Neural progenitor cell (in vitro differentiated cells): Measurements from ENCODE around the gene EEF2K. TPM values are rescaled to one million over a fixed set of nuclear protein-coding genes. Genes with fewer than 3 reads are reported as not detected.

Experiments
- DNase-seq: peaks from one replicate; pipeline ENCODE4 v3.0.0-alpha.2; 2016; ENCODE audit warnings: low spot score
- H2AFZ ChIP-seq: fragments of 200-600 bp; sonication (generic); replicated peaks from 2 replicates; pipeline ENCODE4 v1.6.1; 2016; ENCODE audit warnings: antibody characterized with exemption
- H3F3A ChIP-seq: fragments of 200-600 bp; sonication (generic); 2 replicates; pipeline ENCODE4 v1.6.1; 2016; ENCODE audit warnings: antibody characterized with exemption, low read depth
- H3K27ac ChIP-seq: fragments of 200-600 bp; sonication (generic); 2 replicates; pipeline ENCODE4 v1.5.1; 2016; ENCODE audit warnings: mild to moderate bottlenecking
- H3K27me3 ChIP-seq: fragments of 200-600 bp; sonication (generic); 2 replicates; pipeline ENCODE4 v1.6.1; 2016; ENCODE audit warnings: mild to moderate bottlenecking, moderate library complexity
- H3K36me3 ChIP-seq: fragments of 200-600 bp; sonication (generic); 2 replicates; pipeline ENCODE4 v1.5.1; 2016
- H3K4me1 ChIP-seq: fragments of 200-600 bp; sonication (generic); 2 replicates; pipeline ENCODE4 v1.6.1; 2016; ENCODE audit warnings: mixed run types
- H3K4me2 ChIP-seq: fragments of 200-600 bp; sonication (generic); 2 replicates; pipeline ENCODE4 v1.6.1; 2016
- H3K4me3 ChIP-seq: fragments of 200-600 bp; sonication (generic); 2 replicates; pipeline ENCODE4 v1.5.1; 2016
- H3K79me2 ChIP-seq: fragments of 200-600 bp; sonication (generic); 2 replicates; pipeline ENCODE4 v1.6.1; 2016; ENCODE audit warnings: low read depth
- H3K9ac ChIP-seq: fragments of 200-600 bp; sonication (generic); 2 replicates; pipeline ENCODE4 v1.6.1; 2016
- H3K9me3 ChIP-seq: fragments of 200-600 bp; sonication (generic); 2 replicates; pipeline ENCODE4 v1.5.1; 2016; ENCODE audit warnings: low read depth
- H4K20me1 ChIP-seq: fragments of 200-600 bp; sonication (generic); 2 replicates; pipeline ENCODE4 v1.6.1; 2016; ENCODE audit warnings: low read depth
- H3K27ac Mint-ChIP-seq: 3 replicates; pipeline ENCODE4 v1.8.0; 2021; ENCODE audit warnings: mixed read lengths
- H3K27me3 Mint-ChIP-seq: 2 replicates; pipeline ENCODE4 v1.8.0; 2022; ENCODE audit warnings: low read depth, mild to moderate bottlenecking, inconsistent platforms, moderate library complexity, mixed read lengths; ENCODE audit not compliant: insufficient read depth
- H3K36me3 Mint-ChIP-seq: 3 replicates; pipeline ENCODE4 v1.8.0; 2021; ENCODE audit warnings: mixed read lengths
- H3K4me1 Mint-ChIP-seq: 3 replicates; pipeline ENCODE4 v1.8.0; 2021; ENCODE audit warnings: mixed read lengths
- H3K4me3 Mint-ChIP-seq: 3 replicates; pipeline ENCODE4 v1.8.0; 2021; ENCODE audit warnings: mild to moderate bottlenecking, moderate library complexity, mixed read lengths
- H3K9me3 Mint-ChIP-seq: 3 replicates; pipeline ENCODE4 v1.8.0; 2020; ENCODE audit warnings: mixed read lengths
- EZH2 ChIP-seq: fragments of 200-600 bp; sonication (generic); IDR thresholded peaks from 2 replicates; pipeline ENCODE4 v1.6.1; 2017; ENCODE audit warnings: antibody characterized with exemption, mild to moderate bottlenecking, moderate library complexity
- EZH2phosphoT487 ChIP-seq: fragments of 200-600 bp; sonication (generic); IDR thresholded peaks from 2 replicates; pipeline ENCODE4 v1.6.1; 2017; ENCODE audit warnings: antibody characterized with exemption
- total RNA-seq: library from RNA; depleted of rRNA; stranded (reverse); fragments of >200 nt; gene quantifications from 2 replicates; pipeline ENCODE4 v1.2.3, GENCODE V29; 2015; ENCODE audit warnings: low replicate concordance
- TF ChIP-seq, protein P1 (sequence below): fragments of 200-600 bp; sonication (generic); IDR thresholded peaks from 2 replicates; pipeline ENCODE4 v1.5.1; 2017; ENCODE audit warnings: antibody characterized with exemption, mild to moderate bottlenecking

The EEF2K gene
- total RNA-seq, 1 donor from 2014 or later, result 9.0 TPM

DNA sequence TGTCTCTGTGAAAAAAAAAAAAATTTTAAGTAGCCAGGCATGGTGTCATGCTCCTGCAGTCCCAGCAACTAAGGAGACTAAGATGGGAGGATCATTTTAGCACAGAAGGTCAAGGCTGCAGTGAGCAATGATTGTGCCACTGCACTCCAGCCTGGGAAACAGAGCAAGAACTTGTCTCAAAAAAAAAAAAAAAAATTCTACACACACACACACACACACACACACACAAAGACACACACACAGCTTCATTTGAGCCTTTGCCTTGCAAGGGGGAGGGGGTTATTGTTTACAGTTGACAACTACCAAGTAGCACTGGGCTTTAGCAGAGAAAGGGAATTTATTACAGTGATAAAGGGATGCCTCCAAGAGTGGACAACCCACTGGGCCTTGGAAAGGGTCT, 86.2 kb downstream of the EEF2K start:
- H3K27me3 ChIP-seq, result no peaks in the 10 kb centered on the region
- H3K4me2 ChIP-seq, result no peak overlapping the region
- DNase-seq, result no peak
- no peaks in the 10 kb centered on the region for H3K4me1 ChIP-seq
- no peaks in the 10 kb centered on the region for H3K36me3 ChIP-seq
- TF ChIP-seq EZH2phosphoT487 (no peak), EZH2 (no peak)
- TF ChIP-seq, protein P1, sequence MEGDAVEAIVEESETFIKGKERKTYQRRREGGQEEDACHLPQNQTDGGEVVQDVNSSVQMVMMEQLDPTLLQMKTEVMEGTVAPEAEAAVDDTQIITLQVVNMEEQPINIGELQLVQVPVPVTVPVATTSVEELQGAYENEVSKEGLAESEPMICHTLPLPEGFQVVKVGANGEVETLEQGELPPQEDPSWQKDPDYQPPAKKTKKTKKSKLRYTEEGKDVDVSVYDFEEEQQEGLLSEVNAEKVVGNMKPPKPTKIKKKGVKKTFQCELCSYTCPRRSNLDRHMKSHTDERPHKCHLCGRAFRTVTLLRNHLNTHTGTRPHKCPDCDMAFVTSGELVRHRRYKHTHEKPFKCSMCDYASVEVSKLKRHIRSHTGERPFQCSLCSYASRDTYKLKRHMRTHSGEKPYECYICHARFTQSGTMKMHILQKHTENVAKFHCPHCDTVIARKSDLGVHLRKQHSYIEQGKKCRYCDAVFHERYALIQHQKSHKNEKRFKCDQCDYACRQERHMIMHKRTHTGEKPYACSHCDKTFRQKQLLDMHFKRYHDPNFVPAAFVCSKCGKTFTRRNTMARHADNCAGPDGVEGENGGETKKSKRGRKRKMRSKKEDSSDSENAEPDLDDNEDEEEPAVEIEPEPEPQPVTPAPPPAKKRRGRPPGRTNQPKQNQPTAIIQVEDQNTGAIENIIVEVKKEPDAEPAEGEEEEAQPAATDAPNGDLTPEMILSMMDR, result no peak
- no peak overlapping the region for H3K4me3 Mint-ChIP-seq
- no peaks in the 10 kb centered on the region for H3K79me2 ChIP-seq
- H3K9me3 ChIP-seq, result no peaks in the 10 kb centered on the region
- no peak overlapping the region for H3K27ac ChIP-seq
- no peak overlapping the region for H3K4me3 ChIP-seq
- H2AFZ ChIP-seq, result no peak overlapping the region
- no peaks in the 10 kb centered on the region for H4K20me1 ChIP-seq
- H3K4me1 Mint-ChIP-seq, result peaks cover 11% of the 10 kb centered on the region
- peaks cover 2% of the 10 kb centered on the region for H3K36me3 Mint-ChIP-seq
- no peak overlapping the region for H3K27ac Mint-ChIP-seq
- peaks cover under 1% of the 10 kb centered on the region for H3F3A ChIP-seq
- H3K27me3 Mint-ChIP-seq, result peaks cover 13% of the 10 kb centered on the region
- H3K9ac ChIP-seq, result no peak overlapping the region
- peaks cover 4% of the 10 kb centered on the region for H3K9me3 Mint-ChIP-seq

DNA sequence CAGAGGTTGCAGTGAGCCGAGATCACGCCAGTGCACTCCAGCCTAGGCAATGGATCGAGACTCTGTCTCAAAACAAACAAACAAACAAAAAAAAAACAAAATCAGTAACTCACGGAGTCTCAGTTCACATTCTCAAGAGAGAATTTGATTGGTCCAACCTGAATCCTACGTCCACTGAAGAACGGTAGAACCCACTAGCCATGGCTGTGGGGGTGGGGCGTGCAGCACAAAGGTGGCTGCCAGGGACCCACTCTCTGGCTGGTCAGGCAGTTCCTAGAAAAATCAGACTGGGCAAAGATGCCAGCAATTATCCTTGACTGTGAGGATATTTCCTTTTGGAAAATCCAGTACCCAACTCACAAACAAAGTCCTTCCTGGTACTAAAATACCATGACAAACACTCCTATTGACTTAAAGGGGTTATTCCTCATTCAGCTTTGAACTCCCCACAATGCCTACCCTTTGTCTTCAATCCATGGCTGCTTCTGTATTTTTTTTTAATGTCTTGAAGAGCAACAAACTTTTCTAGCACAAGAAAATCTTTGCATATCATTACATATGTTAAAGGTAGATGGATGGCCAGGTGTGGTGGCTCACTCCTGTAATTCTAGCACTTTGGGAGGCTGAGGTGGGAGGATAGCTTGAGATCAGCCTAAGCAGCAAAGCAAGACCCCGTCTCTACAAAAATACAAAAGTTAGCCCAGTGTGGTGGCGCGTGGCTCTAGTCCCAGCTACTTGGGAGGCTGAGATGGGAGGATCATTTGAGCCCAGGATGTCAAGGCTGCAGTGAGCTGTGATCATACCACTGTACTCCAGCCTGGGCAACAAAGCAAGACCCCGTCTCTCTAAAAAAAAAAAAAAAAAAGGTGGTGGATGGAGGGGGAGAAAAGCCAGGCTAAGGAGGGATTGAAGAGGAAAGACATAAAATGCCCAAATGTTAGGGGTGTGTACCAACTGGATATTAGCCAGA, 87.3 kb downstream of the EEF2K start:
- Histone ChIP-seq H3K36me3 (no peaks in the 10 kb centered on the region), H3K9ac (no peak overlapping the region), H3K79me2 (peaks cover 9% of the 10 kb centered on the region), H2AFZ (no peak overlapping the region), H3K4me1 (no peaks in the 10 kb centered on the region), H3K27ac (no peak overlapping the region), H3K27me3 (no peaks in the 10 kb centered on the region), H3K4me2 (no peak overlapping the region), H3F3A (peaks cover 12% of the 10 kb centered on the region), H3K9me3 (no peaks in the 10 kb centered on the region), H4K20me1 (peaks cover 7% of the 10 kb centered on the region), H3K4me3 (no peak overlapping the region)
- Mint-ChIP-seq H3K9me3 (peaks cover 9% of the 10 kb centered on the region), H3K36me3 (peaks cover 6% of the 10 kb centered on the region), H3K27me3 (peaks cover 19% of the 10 kb centered on the region), H3K27ac (no peak overlapping the region), H3K4me3 (no peak overlapping the region), H3K4me1 (peaks cover 16% of the 10 kb centered on the region)
- TF ChIP-seq EZH2 (no peak), EZH2phosphoT487 (no peak)
- TF ChIP-seq, protein P1, result no peak
- DNase-seq, result no peak

DNA sequence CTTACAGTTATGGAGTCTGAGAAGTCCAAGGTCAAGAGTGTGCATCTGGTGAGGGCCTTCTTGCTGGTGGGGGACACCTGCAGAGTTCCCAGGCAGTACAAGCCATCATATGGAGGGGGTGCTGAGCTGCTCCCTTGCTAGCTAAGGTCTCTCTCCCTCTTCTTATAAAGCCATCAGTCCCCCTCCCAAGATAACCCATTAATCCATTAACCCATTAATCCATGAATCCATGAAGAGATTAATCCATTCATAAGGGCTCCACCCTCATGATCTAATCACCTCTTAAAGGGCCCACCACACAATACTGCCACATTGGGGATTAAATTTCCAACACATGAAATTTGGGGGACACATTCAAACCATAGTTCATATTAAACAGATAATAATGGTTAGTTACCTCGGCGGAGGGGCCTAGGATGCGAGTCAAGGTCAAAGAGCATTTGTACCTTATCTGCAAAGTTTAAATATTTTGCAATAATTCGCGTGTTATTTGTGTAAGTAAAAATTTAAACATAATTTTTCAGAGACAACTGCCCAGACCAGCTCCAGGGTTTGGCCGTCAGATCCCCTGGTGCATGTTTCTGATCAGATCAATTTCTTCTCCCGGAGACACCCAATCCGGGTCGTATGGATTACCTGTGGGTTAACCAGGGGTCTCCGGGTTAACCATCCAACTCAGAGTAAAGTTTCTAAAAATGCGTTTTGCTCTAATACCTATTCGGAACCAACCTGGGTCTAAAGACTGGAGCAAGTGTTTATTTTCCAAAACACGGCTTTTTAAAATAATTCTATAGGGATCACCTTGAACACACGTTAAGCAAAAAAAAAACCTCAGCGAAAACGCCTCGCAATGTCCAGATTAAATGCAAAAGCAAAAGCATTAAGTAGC, 90.4 kb downstream of the EEF2K start:
- peak; percentile 11 for DNase-seq
- H3K9me3 ChIP-seq, result no peaks in the 10 kb centered on the region

More for the DNA sequence above, 90.4 kb downstream of the EEF2K start:
- Histone ChIP-seq H3K4me3 (peak overlapping the region; percentile 75), H3K79me2 (peaks cover 39% of the 10 kb centered on the region), H2AFZ (peak overlapping the region; percentile 87), H4K20me1 (peaks cover 37% of the 10 kb centered on the region), H3K27me3 (no peaks in the 10 kb centered on the region), H3K36me3 (no peaks in the 10 kb centered on the region), H3K27ac (no peak overlapping the region), H3K4me2 (peak overlapping the region; percentile 79), H3F3A (peaks cover 17% of the 10 kb centered on the region), H3K4me1 (peaks cover 5% of the 10 kb centered on the region), H3K9ac (no peak overlapping the region)
- Mint-ChIP-seq H3K27ac (peak overlapping the region; percentile 90), H3K27me3 (peaks cover 24% of the 10 kb centered on the region), H3K9me3 (peaks cover 11% of the 10 kb centered on the region), H3K4me1 (peaks cover 28% of the 10 kb centered on the region), H3K36me3 (peaks cover 8% of the 10 kb centered on the region), H3K4me3 (peak overlapping the region; percentile 97)
- no peak for TF ChIP-seq EZH2phosphoT487
- TF ChIP-seq, protein P1, result no peak
- TF ChIP-seq EZH2, result no peak
